Activated naive CD4-positive, alpha-beta T cell treated with anti-CD3 and anti-CD28 coated beads, Interleukin-2, amount 10 ng/mL, durations not matched to agents 7 days and 5 days (primary cell): ENCODE measurements around the gene CLDN34.

Source experiments
- CTCF ChIA-PET: fragments of 350-600 bp; sonication (Branson Sonifier 250); formaldehyde crosslinking; loops from one replicate; lab custom pipeline; 2021; ENCODE audit warnings: antibody characterized with exemption; lab: Charles Lee
- DNase-seq: peaks from one replicate; pipeline ENCODE4 v3.0.0-alpha.2; 2020
- H3K27ac Mint-ChIP-seq: one replicate; pipeline ENCODE4 v1.8.0; 2021; ENCODE audit warnings: mild to moderate bottlenecking, moderate library complexity, mixed read lengths
- H3K27me3 Mint-ChIP-seq: one replicate; pipeline ENCODE4 v1.8.0; 2021; ENCODE audit warnings: mild to moderate bottlenecking, mixed read lengths
- H3K36me3 Mint-ChIP-seq: one replicate; pipeline ENCODE4 v1.8.0; 2021; ENCODE audit warnings: mixed read lengths
- H3K4me1 Mint-ChIP-seq: one replicate; pipeline ENCODE4 v1.8.0; 2021; ENCODE audit warnings: mixed read lengths
- H3K4me3 Mint-ChIP-seq: one replicate; pipeline ENCODE4 v1.8.0; 2021; ENCODE audit warnings: mild to moderate bottlenecking, moderate library complexity, mixed read lengths
- H3K9me3 Mint-ChIP-seq: one replicate; pipeline ENCODE4 v1.8.0; 2021; ENCODE audit warnings: mixed read lengths

Gene CLDN34

DNA sequence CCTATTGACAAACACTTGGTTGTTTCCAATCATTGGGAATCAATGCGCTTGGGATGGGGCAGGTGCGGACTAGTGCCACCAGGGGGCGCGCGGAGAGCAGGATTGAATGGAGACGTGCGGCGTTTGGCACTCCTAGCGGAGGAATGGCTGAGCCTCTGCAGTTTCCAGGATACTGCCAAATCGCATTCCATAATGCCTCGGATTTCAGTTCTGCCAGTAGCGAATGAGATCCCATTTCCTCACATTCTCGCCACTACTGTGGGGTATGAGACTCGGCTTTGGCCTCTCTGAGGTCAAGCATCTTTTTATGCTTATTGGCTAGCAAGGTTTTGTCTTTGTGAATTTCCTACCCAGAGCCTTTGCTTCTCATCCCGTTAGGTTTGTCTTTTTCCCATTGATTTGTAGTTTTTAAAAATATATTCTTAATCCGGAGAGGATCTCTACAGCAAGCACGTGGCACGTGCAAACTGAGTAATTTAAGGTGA, 28.7 kb downstream of the CLDN34 start:
- Mint-ChIP-seq H3K36me3 (no peaks in the 10 kb centered on the region), H3K4me3 (no peak overlapping the region), H3K9me3 (no peaks in the 10 kb centered on the region), H3K27me3 (no peaks in the 10 kb centered on the region), H3K4me1 (peaks cover 4% of the 10 kb centered on the region), H3K27ac (no peak overlapping the region)
- CTCF ChIA-PET = interaction anchor here (0.6 to 5.2 kb wide), 8 partner anchors 13 to 123 kb away, joined by 3 to 63 read pairs (median 3); no protein-coding TSS in a partner anchor
- peak; percentile 79 for DNase-seq

- no peak for DNase-seq
- Mint-ChIP-seq H3K4me1 (peaks cover 4% of the 10 kb centered on the region), H3K36me3 (no peaks in the 10 kb centered on the region), H3K27me3 (no peaks in the 10 kb centered on the region), H3K4me3 (no peak overlapping the region), H3K27ac (no peak overlapping the region), H3K9me3 (no peaks in the 10 kb centered on the region)
- CTCF ChIA-PET = interaction anchor here (0.8 to 5.2 kb wide), 8 partner anchors 9 to 122 kb away, joined by 3 to 63 read pairs (median 5); no protein-coding TSS in a partner anchor
Observed at GRCh38 chrX:9997041-9997440, 29.9 kb downstream of the CLDN34 start.

- no peak overlapping the region for H3K4me3 Mint-ChIP-seq
- peaks cover 4% of the 10 kb centered on the region for H3K4me1 Mint-ChIP-seq
- no peak overlapping the region for H3K27ac Mint-ChIP-seq
- no peaks in the 10 kb centered on the region for H3K27me3 Mint-ChIP-seq
- CTCF ChIA-PET = interaction anchor here (0.8 to 5.2 kb wide), 8 partner anchors 10 to 121 kb away, joined by 3 to 63 read pairs (median 5); no protein-coding TSS in a partner anchor
- H3K36me3 Mint-ChIP-seq = no peaks in the 10 kb centered on the region
- no peaks in the 10 kb centered on the region for H3K9me3 Mint-ChIP-seq
- DNase-seq = peak; percentile 40
Observed at GRCh38 chrX:9997524-9997923, 30.4 kb downstream of the CLDN34 start.

DNA sequence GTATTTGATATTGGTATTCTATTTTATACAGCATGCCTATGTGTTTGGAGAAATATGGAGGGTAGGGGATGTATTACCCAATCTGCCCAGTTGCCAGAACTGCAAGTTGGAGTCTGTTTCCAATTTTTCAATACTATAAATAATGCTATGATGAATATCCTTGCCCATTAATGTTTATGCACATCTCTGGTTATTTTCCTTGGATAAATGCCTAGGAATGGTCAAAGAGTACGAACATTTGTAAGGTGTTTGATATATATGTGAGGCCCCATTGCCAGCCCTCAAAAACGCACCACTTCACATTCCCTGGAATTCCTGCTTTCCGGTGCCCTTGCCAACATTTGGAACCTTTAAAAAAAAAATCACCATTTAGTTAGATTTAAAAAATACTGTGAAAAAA, 34.3 kb downstream of the CLDN34 start:
- CTCF ChIA-PET = interaction anchor here (1.2 kb wide), 1 partner anchor 117 kb away, joined by 3 read pairs; no protein-coding TSS in a partner anchor
- Mint-ChIP-seq H3K9me3 (no peaks in the 10 kb centered on the region), H3K27ac (no peak overlapping the region), H3K36me3 (no peaks in the 10 kb centered on the region), H3K4me1 (peaks cover 11% of the 10 kb centered on the region), H3K4me3 (no peak overlapping the region), H3K27me3 (no peaks in the 10 kb centered on the region)
- no peak for DNase-seq

DNA sequence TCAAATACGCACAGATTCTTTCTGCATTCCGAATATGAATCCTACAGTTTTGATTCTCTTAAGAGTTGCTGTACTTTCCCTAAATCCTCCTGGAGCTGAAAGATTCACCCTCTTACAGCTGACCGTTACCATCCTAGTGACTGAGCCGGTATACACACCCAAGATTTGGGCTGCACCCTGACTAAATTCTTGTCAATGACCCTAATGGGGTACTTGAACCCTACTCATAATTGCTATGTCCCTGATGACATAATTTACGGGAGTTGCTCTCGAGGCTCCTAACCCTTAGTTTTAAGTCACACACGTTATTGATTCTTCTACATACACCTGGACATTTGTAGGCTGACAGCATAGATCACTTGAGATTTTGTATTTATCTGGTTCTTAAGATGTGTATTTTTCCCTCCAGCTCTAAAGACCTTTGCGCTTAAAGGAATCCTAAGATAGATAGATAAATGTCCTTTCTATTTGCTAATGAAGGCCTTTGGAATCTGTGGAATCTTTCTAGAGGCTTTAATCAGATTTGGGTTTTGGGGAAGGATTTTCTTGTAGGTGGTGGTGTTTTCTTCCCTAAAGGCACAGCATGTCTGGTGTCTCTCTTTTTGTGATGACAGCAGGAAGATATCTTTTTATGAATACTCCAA, 37.8 kb downstream of the CLDN34 start:
- Mint-ChIP-seq H3K36me3 (no peaks in the 10 kb centered on the region), H3K4me1 (peaks cover 8% of the 10 kb centered on the region), H3K9me3 (no peaks in the 10 kb centered on the region), H3K4me3 (no peak overlapping the region), H3K27ac (no peak overlapping the region), H3K27me3 (peaks cover 4% of the 10 kb centered on the region)
- CTCF ChIA-PET = no interaction called here
- no peak for DNase-seq

GRCh38 chrX:10006086-10006485, 38.9 kb downstream of the CLDN34 start:
- CTCF ChIA-PET = no interaction called here
- peaks cover 5% of the 10 kb centered on the region for H3K27me3 Mint-ChIP-seq
- H3K4me1 Mint-ChIP-seq = peaks cover 15% of the 10 kb centered on the region
- no peak overlapping the region for H3K4me3 Mint-ChIP-seq
- H3K9me3 Mint-ChIP-seq = no peaks in the 10 kb centered on the region
- DNase-seq = no peak
- H3K27ac Mint-ChIP-seq = no peak overlapping the region
- H3K36me3 Mint-ChIP-seq = no peaks in the 10 kb centered on the region

DNA sequence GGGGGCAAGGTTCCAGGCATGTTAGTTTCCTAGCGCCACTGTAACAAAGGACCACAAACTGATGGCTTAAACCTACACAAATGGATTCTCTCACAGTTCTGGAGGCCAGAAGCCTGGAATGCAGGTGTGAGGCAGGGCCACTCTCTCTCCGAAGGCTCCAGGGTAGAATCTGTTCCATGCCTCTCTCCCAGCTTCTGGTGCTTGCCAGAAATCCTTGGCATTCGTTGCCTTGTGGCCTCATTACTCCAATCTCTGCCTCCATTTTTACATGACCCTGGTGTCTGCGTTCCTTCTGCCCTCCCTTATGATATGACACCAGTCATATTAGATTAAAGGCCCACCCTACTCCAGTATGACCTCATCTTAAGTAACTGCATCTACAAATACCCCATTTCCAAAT, 39.6 kb downstream of the CLDN34 start:
- H3K36me3 Mint-ChIP-seq = no peaks in the 10 kb centered on the region
- DNase-seq = no peak
- H3K27ac Mint-ChIP-seq = no peak overlapping the region
- H3K4me1 Mint-ChIP-seq = peaks cover 22% of the 10 kb centered on the region
- CTCF ChIA-PET = no interaction called here
- H3K27me3 Mint-ChIP-seq = peaks cover 12% of the 10 kb centered on the region
- no peak overlapping the region for H3K4me3 Mint-ChIP-seq
- H3K9me3 Mint-ChIP-seq = no peaks in the 10 kb centered on the region

DNA sequence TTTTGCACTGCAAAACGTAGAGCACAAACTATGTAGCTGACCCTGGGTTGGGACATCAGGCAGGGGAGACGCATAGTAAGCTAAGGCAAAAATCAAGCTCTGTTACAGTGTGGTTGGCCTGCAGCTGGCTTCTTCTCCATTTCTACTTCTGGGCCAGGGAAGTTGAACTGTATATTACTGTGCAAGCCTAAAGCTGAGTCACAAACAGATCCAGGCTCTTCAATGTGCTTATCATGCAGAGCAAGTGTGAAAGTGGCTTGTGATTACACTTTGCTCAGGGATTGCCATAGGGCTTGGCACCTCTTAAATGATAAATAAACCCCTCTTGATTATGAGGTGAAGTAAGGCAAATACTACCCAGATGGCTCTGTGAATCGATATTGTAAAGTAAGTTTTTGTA, 40.5 kb downstream of the CLDN34 start:
- no peak for DNase-seq
- Mint-ChIP-seq H3K36me3 (no peaks in the 10 kb centered on the region), H3K27me3 (peaks cover 17% of the 10 kb centered on the region), H3K4me3 (no peak overlapping the region), H3K4me1 (peaks cover 27% of the 10 kb centered on the region), H3K9me3 (no peaks in the 10 kb centered on the region), H3K27ac (no peak overlapping the region)
- CTCF ChIA-PET = no interaction called here

DNA sequence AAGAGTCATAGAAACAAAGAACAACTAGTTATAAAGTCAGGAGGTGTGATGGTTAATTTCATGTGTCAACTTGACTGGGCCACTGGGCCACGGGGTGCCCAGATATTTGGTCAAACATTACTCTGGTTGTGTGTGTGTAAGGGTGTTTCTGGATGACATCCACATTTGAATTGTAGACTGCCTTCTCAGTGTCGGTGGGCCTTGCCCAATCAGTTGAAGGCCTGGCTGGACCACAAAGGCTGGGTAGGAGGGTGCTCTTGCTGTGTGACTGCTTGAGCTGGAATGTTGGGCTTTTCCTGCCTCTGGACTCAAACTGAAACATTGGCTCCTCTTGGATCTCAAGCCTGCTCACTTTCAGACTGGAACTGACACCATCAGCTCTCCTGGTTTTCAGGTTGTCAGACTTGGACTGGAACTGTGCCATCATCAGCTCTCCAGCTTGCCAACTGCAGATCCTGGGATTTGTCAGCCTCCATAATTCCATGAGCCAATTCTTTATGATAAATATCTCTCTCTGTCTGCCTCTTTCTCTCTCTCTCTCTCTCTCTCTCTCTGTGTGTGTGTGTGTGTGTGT, 41.4 kb downstream of the CLDN34 start:
- H3K27me3 Mint-ChIP-seq = peaks cover 27% of the 10 kb centered on the region

GRCh38 chrX:10009741-10010140, 42.6 kb downstream of the CLDN34 start:
- Mint-ChIP-seq H3K9me3 (no peaks in the 10 kb centered on the region), H3K4me1 (peaks cover 28% of the 10 kb centered on the region), H3K27ac (no peak overlapping the region), H3K4me3 (no peak overlapping the region), H3K27me3 (peaks cover 34% of the 10 kb centered on the region), H3K36me3 (no peaks in the 10 kb centered on the region)
- CTCF ChIA-PET = interaction anchor here (0.5 to 1.3 kb wide), 2 partner anchors 12 to 561 kb away, joined by 3 to 5 read pairs; no protein-coding TSS in a partner anchor
- DNase-seq = no peak

More for the DNA sequence above, 41.4 kb downstream of the CLDN34 start:
- H3K9me3 Mint-ChIP-seq = no peaks in the 10 kb centered on the region
- H3K27ac Mint-ChIP-seq = no peak overlapping the region
- no peaks in the 10 kb centered on the region for H3K36me3 Mint-ChIP-seq
- H3K4me1 Mint-ChIP-seq = peaks cover 31% of the 10 kb centered on the region
- no peak overlapping the region for H3K4me3 Mint-ChIP-seq
- CTCF ChIA-PET = interaction anchor here (0.9 to 1.3 kb wide), 2 partner anchors 11 to 13 kb away, joined by 4 to 5 read pairs; no protein-coding TSS in a partner anchor
- DNase-seq = no peak

DNA sequence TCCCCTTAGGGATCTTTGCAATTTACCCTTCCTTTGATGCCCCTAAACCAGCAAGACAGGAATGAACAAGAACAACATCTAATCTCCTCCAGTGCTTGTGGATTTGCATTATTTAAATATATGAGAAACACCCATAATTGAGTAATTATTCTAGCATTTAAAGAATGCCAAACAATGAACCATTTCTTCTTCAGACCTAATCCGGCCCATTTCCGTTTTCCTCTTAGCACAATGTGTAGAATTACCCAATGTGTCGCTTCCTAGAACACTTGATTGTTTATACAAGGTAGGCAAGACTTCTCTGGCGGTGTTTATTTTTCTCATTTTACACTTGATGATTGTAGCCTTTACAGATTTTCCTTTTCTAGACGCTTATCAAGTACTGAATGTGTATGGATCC, 43.5 kb downstream of the CLDN34 start:
- H3K9me3 Mint-ChIP-seq = no peaks in the 10 kb centered on the region
- H3K4me3 Mint-ChIP-seq = no peak overlapping the region
- peaks cover 34% of the 10 kb centered on the region for H3K27me3 Mint-ChIP-seq
- DNase-seq = no peak
- peaks cover 28% of the 10 kb centered on the region for H3K4me1 Mint-ChIP-seq
- no peaks in the 10 kb centered on the region for H3K36me3 Mint-ChIP-seq
- CTCF ChIA-PET = interaction anchor here (1.6 to 2.7 kb wide), 2 partner anchors 11 to 13 kb away, joined by 3 to 12 read pairs; no protein-coding TSS in a partner anchor
- H3K27ac Mint-ChIP-seq = no peak overlapping the region

GRCh38 chrX:10011261-10011931, 44.2 kb downstream of the CLDN34 start:
- Mint-ChIP-seq H3K4me1 (peaks cover 30% of the 10 kb centered on the region), H3K27me3 (peaks cover 34% of the 10 kb centered on the region), H3K9me3 (no peaks in the 10 kb centered on the region), H3K36me3 (no peaks in the 10 kb centered on the region), H3K4me3 (no peak overlapping the region), H3K27ac (peak overlapping the region; percentile 17)
- CTCF ChIA-PET = interaction anchor here (1.4 to 2.7 kb wide), 4 partner anchors 12 to 107 kb away, joined by 3 to 12 read pairs (median 5); no protein-coding TSS in a partner anchor
- DNase-seq = no peak

DNA sequence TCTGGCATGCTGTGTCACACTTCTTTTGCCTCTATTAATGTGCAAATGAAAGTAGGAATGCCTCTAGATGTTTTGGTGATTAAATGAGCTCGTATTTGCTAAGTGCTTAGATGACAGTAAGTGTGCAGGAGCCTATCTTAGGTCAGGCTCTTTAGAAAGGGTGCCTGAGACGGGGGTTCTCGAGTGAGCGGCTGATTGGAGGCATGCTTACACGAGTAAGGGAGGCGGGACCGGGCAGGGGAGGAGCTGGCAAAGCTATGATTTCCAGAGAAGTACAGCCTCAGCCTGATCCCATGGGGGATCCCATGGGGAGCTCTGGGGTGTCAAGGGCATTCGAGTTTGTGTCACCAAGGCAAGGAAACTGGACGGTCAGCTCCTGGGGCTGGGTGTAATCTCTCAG, 44.8 kb downstream of the CLDN34 start:
- no peak for DNase-seq
- H3K36me3 Mint-ChIP-seq = no peaks in the 10 kb centered on the region
- no peak overlapping the region for H3K27ac Mint-ChIP-seq
- CTCF ChIA-PET = interaction anchor here (1.4 to 2.7 kb wide), 4 partner anchors 12 to 106 kb away, joined by 3 to 12 read pairs (median 5); no protein-coding TSS in a partner anchor
- H3K27me3 Mint-ChIP-seq = peaks cover 34% of the 10 kb centered on the region
- H3K9me3 Mint-ChIP-seq = no peaks in the 10 kb centered on the region
- peaks cover 35% of the 10 kb centered on the region for H3K4me1 Mint-ChIP-seq
- no peak overlapping the region for H3K4me3 Mint-ChIP-seq
